NCI-H526 (cell line): Measurements from ENCODE around the gene AJM1.
"Not testable (repeated sequence)": the region's sequence is repeated elsewhere in the genome, so short reads cannot be mapped to it uniquely, and the experiment has no call there.

Source experiments
- DNase-seq, 2 experiments: peaks; one replicate each; lab custom pipeline; 2025; lab: John Stamatoyannopoulos, UW

The AJM1 gene

DNA sequence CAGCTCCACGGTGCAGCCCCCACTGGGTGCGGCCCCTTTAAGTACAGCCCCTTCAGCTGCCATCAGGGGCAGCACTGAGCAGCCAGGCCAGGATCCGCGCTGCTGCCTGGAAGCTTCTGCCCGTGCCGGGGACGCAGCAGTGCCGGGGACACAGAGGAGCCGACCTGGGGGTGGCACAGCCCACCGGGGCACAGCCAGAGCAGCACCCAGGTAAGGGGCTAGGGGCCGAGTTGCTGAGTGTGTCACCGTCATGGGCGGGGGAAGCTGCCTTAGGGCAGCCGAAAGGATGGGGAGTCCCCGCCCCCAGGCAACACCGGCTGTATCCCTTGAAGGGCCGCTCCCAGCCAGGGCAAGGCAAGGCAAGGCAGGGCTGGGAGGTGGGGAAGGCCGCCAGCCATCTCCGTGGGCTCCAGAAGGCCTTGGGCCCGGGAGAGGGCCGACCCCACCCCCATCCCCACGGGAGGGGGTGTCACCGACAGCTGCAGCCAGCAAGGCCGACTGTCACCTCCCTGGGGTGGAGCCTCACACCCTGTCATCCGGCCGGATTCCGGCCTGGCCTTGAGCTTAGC is at the start of gene AJM1:
TSS of gene AJM1 (plus strand) at position 99 of the 569 bp plus-strand sequence. CDS start 1,937 bp downstream, outside the sequence.
- DNase-seq, result peak; percentile 42 to 76

DNA sequence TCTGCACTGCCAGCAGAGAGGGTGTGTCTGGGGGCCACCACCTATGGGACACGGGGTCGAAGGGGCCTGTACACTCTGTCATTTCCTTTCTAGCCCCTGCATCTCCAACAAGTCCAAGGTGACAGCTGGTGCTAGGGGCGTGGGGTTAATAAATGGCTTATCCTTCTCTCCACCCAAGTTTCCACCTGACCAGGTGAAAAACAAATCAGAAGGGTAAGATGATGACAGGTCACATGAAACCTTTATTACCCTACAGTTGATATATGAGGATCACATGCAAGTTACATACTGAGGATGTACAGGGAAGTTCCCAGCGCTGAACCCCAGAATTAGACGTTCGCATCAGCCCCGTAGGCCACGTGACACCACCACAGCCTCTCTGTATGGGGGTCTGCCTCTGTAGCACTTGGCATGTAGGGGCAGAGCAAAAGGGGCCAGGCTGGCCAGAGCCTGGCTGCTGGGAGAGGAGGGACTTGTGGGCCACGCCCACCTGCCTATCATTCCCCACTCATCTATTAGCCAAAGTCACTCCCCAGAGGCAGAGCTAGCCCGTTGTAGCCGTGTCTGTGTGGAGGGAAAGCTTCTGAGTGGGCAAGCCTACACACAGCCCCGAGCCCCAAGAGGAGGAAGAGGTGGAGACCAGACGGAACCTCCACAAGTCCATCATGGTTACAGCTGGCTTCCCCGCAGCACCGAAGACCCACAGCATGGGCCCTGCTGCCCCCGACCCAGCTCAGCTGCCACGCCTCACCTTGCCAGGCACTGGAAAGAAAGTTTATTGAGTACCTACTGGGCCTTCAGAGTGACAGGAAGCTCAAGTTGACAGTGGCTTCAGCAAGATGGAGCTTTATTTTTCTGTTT is 49.0 kb upstream of the AJM1 start:
- peak in 1 of 2 experiments; percentile 34 for DNase-seq

DNA sequence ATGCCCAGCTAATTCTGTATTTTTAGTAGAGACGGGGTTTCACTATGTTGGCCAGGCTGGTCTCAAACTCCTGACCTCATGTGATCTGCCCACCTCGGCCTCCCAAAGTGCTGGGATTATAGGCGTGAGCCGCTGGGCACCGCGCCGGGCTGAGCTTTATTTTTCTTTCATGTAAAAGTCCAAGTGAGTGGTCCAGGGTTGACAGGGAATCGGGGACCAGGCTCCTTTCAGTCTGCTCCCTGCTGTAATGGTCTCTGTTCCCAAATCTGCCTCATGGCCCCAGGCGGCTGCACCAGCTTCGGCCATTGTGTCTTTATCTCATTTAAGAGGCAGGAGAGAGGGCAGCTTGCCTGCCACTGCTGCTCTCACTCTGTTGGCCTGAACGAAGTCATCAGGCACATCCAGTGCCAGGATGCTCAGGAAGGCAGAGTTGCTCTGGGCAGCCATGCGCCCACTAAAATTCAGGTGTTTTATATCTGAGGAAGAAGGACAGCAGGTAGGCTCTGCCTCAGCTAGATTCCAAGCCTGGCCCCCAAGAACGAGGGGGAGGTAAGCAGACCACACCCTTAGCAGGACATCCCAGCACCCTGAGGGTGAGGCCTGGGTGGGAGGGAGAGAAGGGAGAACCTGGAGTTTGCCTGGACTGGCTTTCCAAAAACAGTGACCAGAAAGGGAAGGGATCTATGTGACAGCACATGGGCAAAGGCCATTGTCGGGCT is 47.8 kb upstream of the AJM1 start:
- no peak for DNase-seq

DNA sequence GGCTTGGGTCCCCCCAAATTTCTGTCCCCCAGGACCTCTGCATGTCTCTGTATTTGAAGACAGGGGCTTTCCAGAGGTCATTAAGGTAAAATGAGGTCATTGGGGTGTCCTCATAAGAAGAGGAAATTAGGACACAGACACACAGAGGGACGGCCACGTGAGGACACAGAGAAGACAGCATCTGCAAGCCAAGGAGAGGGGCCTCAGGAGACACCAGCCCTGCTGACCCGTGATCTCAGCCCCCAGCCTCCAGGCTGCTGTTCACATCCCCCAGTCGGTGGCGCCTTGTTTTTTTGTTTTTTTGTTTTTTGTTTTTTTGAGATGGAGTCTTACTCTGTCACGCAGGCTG is 47.3 kb upstream of the AJM1 start:
- DNase-seq, result no peak

DNA sequence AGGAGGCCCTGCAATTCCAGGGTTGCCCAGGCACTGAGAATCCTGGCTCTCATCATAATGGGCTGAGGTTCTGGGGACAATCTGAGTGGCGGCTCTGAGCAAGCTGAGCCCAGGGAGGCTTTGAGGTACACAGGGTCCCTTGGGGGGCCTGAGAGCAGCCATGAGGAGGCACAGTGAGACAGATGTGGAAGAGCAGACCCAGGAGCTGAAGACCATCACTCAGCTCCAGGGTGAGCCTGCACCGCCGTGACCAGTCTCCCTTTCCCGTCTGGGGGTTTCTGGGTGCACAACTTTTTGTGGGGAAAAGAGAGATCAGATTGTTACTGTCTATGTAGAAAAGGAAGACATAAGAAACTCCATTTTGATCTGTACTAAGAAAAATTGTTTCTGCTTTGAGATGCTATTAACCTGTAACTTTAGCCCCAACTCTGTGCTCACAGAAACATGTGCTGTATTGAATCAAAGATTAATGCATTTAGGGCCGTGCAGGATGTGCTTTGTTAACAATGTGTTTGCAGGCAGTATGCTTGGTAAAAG is 46.0 kb upstream of the AJM1 start, which contains the start of gene CCDC183:
TSS of gene CCDC183 (plus strand) at position 101 of the 537 bp plus-strand sequence. CDS start at position 161, 60 bp downstream.
- DNase-seq, result no peak

DNA sequence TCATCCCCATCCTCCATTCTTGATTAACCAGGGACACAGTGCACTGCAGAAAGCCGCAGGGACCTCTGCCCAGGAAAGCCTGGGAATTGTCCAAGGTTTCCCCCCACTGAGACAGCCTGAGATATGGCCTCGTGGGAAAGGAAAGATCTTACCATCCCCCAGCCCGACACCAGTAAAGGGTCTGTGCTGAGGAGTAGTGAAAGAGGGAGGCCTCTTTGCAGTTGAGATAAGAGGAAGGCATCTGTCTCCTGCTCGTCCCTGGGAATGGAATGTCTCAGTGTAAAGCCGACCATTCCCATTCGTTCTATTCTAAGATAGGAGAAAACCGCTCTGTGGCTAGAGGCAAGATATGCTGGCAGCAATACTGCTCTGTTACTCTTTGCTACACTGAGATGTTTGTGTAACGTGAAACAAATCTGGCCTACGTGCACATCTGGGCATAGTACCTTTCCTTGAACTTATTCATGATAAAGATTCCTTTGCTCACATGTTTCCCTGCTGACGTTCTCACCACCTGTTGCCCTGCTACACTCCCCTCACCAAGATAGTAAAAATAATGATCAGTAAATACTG is 45.4 kb upstream of the AJM1 start:
- not testable (repeated sequence) for DNase-seq

DNA sequence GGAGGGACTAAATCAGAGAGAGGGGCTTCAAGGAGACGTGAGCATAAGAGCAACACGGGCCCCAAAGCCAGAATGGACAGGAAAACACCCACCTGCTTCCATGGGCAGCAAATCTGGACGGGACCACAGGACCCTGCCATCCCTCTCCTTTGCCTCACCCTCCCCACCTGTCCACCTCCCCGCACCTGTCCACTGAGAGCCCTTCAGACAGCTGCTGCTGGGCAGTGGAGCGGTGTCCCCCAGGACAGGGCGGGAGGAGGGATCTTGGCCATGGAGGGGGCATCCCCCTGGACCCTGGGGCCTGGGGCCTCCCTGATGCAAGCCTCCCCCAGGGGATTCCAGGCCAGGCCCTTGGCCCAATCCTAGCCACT is 43.6 kb upstream of the AJM1 start:
- DNase-seq, result no peak

DNA sequence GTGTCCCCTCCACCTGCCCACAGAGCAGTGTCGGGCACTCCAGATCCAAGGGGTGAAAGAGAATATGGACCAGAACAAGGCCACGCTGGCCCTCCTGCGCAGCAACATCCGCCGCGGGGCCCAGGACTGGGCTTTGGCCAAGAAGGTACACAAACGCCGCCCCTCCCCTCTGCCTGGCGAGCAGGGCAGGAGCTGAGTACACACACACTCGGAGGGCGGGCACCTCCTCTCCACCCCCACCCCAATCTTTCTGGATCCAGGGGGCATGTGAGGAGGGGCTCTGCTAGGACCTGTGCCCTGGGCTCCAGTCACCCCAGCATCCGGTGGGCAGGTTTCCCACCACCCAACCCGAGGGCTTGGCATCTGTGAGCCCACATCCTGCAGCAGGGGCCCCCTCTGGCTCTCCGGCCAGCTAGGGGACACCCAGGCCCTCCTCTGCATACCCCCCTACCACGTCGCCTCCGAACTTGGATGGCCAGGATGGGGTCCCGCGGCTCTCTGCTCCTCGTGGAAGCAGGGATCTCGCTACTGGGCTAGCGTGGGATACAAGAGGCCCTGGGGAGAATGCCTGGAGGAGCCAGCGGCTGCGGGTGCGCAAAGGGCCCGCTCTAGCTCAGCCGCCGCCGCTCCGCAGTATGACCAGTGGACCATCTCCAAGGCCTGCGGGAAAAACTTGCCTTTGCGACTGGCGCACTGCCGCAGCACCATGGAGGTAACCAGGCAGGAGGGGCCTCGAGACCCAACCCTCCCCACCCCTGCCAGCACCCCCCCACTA is 43.0 kb upstream of the AJM1 start:
- DNase-seq, result peak in 1 of 2 experiments; percentile 65

DNA sequence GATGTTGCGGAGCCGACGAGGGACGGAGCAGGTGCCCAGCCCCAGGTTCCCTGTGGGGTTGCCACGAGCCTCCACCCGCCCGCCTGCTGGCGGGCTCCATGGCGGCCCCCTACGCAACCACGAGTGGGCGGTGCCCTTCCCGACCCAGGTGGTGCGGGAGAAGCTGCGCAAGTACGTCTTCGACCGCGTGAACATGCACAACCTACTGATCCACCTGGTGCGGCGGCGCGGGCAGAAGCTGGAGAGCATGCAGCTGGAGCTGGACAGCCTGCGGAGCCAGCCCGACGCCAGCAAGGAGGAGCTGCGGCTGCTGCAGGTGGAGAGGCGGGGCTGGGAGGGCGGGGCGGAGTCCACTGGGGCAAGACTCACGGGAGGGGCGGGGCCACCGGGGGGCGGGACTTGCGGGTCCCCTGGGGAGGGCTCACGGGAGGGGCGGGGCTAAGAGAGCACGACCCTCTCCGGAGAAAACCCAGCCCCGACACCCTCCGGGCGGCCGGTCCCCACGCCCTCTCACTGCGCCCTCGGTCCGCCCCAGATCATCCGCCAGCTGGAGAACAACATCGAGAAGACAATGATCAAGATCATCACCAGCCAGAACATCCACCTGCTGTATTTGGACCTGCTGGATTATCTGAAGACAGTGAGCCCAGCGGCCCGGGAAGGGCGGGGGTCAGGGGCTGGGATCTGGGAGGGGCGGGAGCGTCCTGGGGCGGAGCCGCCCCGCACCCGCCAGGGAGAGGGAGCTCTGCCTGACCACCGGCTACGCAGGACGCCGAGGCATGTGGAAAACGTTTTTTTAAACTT is 42.2 kb upstream of the AJM1 start:
- peak; percentile 75 to 92 for DNase-seq

DNA sequence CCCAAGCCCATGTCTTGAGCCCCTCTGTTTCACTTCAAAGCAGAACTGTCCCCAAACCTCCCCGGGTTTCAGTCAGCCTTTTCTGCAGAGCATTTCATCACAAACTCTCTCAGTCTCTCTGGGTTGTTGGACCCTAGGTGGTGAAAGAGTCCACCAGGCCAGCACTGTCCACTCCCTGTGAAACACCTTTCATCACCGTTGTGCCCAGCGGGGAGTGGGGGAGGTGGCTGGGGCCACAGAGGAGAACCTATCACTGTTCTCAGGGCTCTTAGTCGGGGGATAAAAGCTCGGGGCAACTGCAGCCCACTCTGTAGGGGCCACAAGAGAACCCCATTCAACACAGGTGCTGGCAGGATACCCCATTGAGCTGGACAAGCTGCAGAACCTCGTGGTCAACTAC is 40.0 kb upstream of the AJM1 start:
- DNase-seq, result no peak

DNA sequence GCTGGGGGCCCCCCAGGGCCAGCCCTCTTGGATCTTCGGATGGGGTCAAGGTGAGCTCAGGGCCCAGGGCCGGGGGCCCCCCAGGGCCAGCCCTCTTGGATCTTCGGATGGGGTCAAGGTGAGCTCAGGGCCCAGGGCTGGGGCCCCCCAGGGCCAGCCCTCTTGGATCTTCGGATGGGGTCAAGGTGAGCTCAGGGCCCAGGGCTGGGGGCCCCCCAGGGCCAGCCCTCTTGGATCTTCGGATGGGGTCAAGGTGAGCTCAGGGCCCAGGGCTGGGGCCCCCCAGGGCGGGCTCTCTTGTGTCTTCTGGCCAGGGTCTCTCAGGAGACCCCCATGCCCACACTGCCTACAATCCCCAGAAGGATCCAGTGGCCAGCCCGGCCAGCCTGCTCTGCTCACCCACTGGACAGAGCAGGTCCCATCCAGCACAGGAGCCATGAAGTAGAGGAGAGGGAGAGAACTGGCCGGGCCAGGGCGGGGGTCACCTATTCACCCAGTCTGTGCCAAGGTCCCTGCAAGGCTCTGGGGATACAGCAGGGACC is 39.2 kb upstream of the AJM1 start:
- DNase-seq, result not testable (repeated sequence)

DNA sequence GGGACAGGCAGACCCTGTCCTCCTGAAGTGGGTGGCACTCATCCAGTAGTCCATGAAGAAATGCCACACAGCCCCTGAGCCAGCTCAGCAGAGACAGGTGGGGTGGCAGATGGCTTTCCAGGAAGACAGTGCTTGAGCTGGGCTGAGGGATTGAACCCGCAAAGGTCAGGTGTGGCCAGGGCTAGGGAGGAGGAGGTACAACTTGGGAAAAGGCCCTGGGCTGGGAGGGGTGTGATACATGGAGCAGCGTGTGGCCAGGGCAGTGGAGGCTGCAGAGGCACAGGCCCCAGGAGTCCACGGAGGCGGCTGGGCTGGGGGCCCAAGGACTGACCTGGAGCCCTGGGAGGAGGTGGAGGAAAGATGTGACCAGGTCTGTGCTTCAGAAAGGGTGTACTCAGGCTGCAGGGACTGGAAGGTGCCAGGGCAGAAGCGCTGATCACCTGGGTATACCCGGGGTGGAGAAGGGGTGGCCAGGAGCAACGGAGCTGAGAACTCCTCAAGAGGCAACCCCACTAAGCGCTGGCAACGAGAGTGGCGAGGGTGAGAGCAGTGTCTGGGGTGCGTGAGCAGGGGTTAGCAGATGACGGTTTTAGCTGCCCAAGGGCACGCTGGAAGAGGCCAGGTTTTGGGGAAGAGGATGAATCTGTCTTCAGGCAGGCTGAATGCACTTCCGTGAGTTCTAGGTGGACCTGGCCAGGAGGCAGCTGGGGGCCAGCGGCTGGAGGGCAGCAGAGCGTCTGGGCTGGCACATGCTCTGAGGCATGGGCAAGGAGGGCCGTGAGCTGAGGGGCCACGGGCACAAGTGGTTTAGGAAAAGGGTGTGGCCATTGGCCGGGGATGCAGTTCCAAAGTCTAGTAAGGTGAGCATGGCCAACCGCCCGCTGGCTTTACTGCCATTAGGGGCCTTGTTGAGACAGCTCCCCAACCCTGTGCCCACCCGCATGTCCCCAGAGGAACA is 38.4 kb upstream of the AJM1 start:
- DNase-seq, result no peak

DNA sequence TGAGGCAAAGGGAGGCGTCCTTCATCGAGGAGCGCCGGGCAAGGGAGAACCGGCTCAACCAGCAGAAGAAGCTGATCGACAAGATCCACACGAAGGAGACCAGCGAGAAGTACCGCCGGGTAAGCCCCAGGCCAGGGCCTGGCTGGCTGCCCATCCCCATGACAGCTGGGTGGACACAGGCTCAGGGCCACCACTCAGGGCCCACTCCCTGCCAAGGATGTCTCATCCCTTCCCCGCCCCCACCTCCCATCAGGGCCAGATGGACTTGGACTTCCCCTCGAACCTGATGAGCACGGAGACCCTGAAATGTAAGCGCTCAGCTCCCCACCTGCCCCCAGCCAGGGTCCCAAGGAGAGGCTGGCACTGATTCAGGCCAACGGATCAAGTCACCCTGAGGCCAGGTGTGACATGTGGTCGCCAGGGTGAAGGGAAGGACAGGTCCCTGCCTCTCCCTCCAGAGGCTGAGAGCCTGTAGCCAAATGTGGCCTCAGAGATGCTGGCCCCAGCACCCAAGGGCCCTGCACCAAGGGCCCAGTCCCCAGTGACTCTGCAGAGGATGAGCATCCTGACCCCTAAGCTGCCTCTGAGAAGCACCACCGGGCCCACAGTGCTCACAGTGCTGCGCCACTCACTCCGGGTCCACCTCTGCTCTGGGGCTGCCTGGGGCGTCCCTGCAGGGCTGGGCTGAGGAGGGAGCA is 37.6 kb upstream of the AJM1 start:
- no peak for DNase-seq

DNA sequence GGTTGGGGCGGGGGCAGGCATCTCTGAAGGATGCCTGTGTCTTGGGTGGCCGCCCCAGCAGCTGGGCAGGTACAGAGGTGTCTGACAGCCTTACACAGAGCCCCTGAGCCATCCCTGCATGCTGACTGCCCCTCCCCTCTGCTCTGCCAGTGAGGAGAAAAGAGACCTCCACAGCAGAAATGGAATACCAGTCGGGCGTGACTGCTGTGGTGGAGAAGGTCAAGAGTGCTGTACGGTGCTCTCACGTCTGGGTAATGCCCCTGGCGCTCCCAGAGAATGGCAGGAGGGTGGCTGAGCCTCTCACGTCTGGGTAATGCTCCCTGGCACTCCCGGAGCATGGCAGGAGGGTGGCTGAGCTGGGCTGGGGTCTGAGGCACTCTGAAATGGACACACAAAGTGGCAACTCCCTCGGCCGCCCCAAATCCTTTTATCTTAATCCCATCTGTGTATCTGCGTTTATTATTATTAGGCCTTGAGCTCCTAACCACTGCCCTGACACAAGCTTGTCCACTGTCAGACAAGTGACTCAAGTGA is 37.0 kb upstream of the AJM1 start:
- no peak for DNase-seq

DNA sequence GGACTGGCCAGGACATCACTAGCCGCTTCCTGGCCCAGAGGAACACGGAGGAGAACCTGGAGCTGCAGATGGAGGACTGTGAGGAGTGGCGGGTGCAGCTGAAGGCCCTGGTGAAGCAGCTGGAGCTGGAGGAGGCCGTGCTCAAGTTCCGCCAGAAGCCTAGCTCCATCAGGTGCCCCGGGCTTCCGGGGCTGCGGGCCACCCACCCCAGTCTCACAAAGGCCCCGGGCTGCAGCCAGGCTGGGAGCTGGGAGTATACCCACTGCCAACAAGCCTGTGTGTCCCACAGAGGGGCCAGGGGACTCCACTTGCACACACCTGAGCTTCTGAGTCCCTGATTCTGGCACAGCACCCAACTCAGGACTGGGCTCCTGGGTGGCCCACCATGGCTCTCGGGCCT is 36.2 kb upstream of the AJM1 start:
- DNase-seq, result no peak

DNA sequence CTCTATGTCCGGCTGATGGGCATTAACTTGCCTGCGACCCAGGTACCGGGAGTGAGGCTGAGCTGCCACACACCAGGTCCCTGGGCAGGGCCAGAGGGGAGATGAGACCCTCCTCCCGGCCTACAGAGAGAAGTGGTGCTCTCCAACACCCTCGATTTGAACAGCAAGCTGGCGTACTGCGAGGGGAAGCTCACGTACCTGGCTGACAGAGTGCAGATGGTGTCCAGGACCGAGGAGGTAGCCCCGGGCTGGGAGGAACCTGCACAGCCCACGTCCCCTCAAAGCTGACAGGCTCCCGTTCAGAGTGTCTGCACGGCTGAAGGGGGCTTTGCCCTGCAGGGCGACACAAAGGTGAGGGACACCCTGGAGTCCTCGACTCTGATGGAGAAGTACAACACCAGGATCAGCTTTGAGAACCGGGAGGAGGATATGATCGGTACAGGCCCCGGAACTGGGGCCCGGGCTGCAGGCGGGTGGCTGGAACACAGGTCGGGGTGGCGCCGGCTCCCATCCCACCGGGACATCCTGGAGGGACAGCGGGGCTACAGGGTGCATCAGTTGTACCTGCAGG is 35.6 kb upstream of the AJM1 start:
- DNase-seq, result no peak

DNA sequence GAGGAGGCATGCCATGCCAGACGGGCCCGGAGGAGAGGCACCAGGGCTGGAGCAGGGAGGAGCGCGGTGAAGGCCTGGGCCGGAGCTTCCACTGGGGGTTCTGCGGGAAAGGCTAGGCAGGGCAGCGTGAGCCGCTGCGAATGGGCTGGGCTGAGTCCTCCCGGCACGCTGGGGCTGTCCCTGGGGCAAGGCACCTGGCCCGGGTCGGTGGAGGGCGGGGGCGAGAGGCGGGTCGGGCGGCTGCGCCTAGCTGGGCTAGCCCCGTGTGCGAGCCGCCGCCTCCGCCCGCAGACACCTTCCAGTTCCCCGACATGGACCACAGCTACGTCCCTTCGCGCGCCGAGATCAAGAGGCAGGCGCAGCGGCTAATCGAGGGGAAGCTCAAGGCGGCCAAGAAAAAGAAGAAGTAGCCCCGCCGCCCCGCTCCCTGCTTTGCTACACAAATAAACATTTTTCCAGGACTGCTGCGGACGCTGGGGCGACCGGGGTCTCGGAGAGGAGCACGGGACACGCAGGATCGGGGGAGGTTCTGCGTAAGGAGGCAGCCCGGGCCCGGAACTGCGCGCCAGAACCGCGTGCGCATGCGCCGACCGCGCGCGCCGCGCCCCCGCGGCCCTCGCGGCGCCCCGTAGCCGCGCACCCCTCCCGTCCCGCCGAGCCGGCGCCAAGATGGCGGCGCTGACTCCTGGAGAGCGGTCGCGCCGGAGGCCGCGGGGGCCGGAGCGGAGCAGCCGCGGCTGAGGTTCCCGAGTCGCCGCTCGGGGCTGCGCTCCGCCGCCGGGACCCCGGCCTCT is 34.8 kb upstream of the AJM1 start, which contains the start of gene RABL6:
TSS of gene RABL6 (plus strand) at position 668 of the 794 bp plus-strand sequence. CDS start 249 bp downstream, outside the sequence.
- peak; percentile 28 to 75 for DNase-seq
